ENCODE data around the gene AHCTF1. TPM values are rescaled to one million over a fixed set of nuclear protein-coding genes. Genes with fewer than 3 reads are reported as not detected.

The AHCTF1 gene
- total and polyA plus RNA-seq, 10 of the 15 experiments (the other 5 are each of a cell fraction or from before 2014, with no cell fraction given): 3.4 to 45.5 (median 17.8) TPM

DNA sequence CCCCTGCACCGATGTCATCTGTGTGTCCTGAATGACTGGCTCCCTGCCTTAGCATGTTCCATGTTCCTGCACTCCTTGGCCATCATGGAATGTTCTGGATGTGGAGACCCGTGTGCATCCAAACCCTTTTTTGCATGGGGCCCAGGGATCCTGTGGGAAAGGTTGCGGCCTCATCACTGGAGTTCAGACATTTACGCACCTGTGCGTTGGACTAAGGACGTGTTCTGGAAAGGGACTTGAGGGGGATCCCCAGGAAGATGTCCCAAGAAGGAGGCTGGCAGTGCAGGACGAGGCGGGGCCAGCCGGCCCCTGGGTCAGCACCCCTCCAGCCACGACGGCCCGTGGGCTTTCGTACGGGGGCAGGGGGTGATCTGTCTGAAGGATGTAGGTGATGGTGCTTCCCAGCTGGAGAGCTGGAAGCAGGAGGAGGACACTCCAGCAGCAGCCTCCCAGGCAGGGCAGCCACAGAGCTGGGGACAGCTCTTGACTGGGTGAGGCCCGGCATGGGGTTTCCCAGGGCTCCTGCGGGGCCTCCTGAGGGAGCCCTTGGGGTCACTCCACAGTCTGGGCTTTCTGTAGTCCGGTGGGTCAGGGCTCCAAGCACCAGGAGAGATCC, 140.3 kb downstream of the AHCTF1 start:
- SMC1A ChIA-PET (ENCODE audit: uncharacterized antibody, unreplicated experiment): no interaction called here
- intact Hi-C loops (cut with micrococcal nuclease; ENCODE audit: unreplicated experiment): no loop called here
- no peak for FAIRE-seq
- ATAC-seq: no peak
- Histone ChIP-seq H3K9ac (ENCODE audit: control insufficient read depth, insufficient read depth, low read length) (no peak overlapping the region), H3K9me3 (replicated peaks; ENCODE audit: control insufficient read depth, insufficient read depth, low read length) (no peaks in the 10 kb centered on the region), H4K20me1 (ENCODE audit: control insufficient read depth, insufficient read depth) (no peaks in the 10 kb centered on the region), H3K36me3 (ENCODE audit: control insufficient read depth in 2 of 2, insufficient read depth in 2 of 2, low read length in 1 of 2) (no peaks in the 10 kb centered on the region), H3K4me1 (ENCODE audit: control insufficient read depth, insufficient read depth, low read length) (no peaks in the 10 kb centered on the region), H3K4me3 (no peak overlapping the region), H3K79me2 (ENCODE audit: control insufficient read depth, insufficient read depth, low read length) (no peaks in the 10 kb centered on the region), H3K4me2 (ENCODE audit: control insufficient read depth, insufficient read depth) (no peak overlapping the region), H3K27me3 (replicated peaks in 1 of 2; ENCODE audit: control insufficient read depth in 2 of 2, insufficient read depth in 2 of 2, low read length in 1 of 2) (no peaks in the 10 kb centered on the region), H2AFZ (ENCODE audit: control insufficient read depth, low read depth, low read length) (no peak overlapping the region), H3K27ac (ENCODE audit: control insufficient read depth, insufficient read depth) (no peak overlapping the region)
- CTCF ChIA-PET: no interaction called here
- no peak for DNase-seq (ENCODE audit: low read depth, low spot score)
- BruUV-seq (replicated peaks): no TSS peak
- WGBS (ENCODE audit: insufficient coverage, insufficient replicate concordance, low lambda C conversion rate, missing lambda C conversion rate): 71% methylated on average over 17 of the region's 17 CpGs
- POLR2A ChIA-PET: no interaction called here
- in situ Hi-C loops (cut with MboI): no loop called here
- TF ChIP-seq TBL1XR1 (IDR thresholded peaks at IDR 0.05; ENCODE audit: low read depth, low read length): no peak
- RAD21 ChIA-PET (ENCODE audit: unreplicated experiment): no interaction called here

GRCh38 chr1:246790833-246791232, 140.9 kb downstream of the AHCTF1 start:
- FAIRE-seq (no peak), DNase-seq (ENCODE audit: low read depth, low spot score) (no peak), ATAC-seq (no peak)
- H3K4me1 ChIP-seq (ENCODE audit: control insufficient read depth, insufficient read depth, low read length): no peaks in the 10 kb centered on the region
- in situ Hi-C loops (cut with MboI): no loop called here
- no peak overlapping the region for H3K4me2 ChIP-seq (ENCODE audit: control insufficient read depth, insufficient read depth)
- no peaks in the 10 kb centered on the region for H3K36me3 ChIP-seq (ENCODE audit: control insufficient read depth in 2 of 2, insufficient read depth in 2 of 2, low read length in 1 of 2)
- 75% methylated on average over 19 of the region's 19 CpGs for WGBS (ENCODE audit: insufficient coverage, insufficient replicate concordance, low lambda C conversion rate, missing lambda C conversion rate)
- intact Hi-C loops (cut with micrococcal nuclease; ENCODE audit: unreplicated experiment): no loop called here
- CTCF ChIA-PET: no interaction called here
- BruUV-seq (replicated peaks): no TSS peak
- H2AFZ ChIP-seq (ENCODE audit: control insufficient read depth, low read depth, low read length): no peak overlapping the region
- no peaks in the 10 kb centered on the region for H3K27me3 ChIP-seq (replicated peaks in 1 of 2; ENCODE audit: control insufficient read depth in 2 of 2, insufficient read depth in 2 of 2, low read length in 1 of 2)
- no peaks in the 10 kb centered on the region for H4K20me1 ChIP-seq (ENCODE audit: control insufficient read depth, insufficient read depth)
- RAD21 ChIA-PET (ENCODE audit: unreplicated experiment): no interaction called here
- no peaks in the 10 kb centered on the region for H3K9me3 ChIP-seq (replicated peaks; ENCODE audit: control insufficient read depth, insufficient read depth, low read length)
- no peak overlapping the region for H3K27ac ChIP-seq (ENCODE audit: control insufficient read depth, insufficient read depth)
- SMC1A ChIA-PET (ENCODE audit: uncharacterized antibody, unreplicated experiment): no interaction called here
- no peak overlapping the region for H3K9ac ChIP-seq (ENCODE audit: control insufficient read depth, insufficient read depth, low read length)
- H3K79me2 ChIP-seq (ENCODE audit: control insufficient read depth, insufficient read depth, low read length): no peaks in the 10 kb centered on the region
- no peak overlapping the region for H3K4me3 ChIP-seq
- POLR2A ChIA-PET: no interaction called here
- TF ChIP-seq RCOR1 (conservative IDR thresholded peaks at IDR 0.05; ENCODE audit: low read depth, low read length): no peak
- no peak for TF ChIP-seq KLF5 (IDR thresholded peaks at IDR 0.05; ENCODE audit: partially characterized antibody)
- TF ChIP-seq IRF4 (IDR thresholded peaks at IDR 0.05; ENCODE audit: low read depth, low read length): no peak
- TF ChIP-seq RELA (IDR thresholded peaks at IDR 0.05; ENCODE audit: borderline replicate concordance, partially characterized antibody): no peak
- TF ChIP-seq ZZZ3 (IDR thresholded peaks at IDR 0.05; ENCODE audit: control insufficient read depth, insufficient read length, low read depth): no peak
- TF ChIP-seq CHD4 (IDR thresholded peaks at IDR 0.05): no peak
- no peak for TF ChIP-seq MAX (IDR thresholded peaks at IDR 0.05; ENCODE audit: low read depth, low read length)
- TF ChIP-seq STAT1 (conservative IDR thresholded peaks at IDR 0.05): no peak
- no peak for TF ChIP-seq SKIL (IDR thresholded peaks at IDR 0.05; ENCODE audit: low read depth, poor library complexity, severe bottlenecking)
- TF ChIP-seq FOS (IDR thresholded peaks at IDR 0.05; ENCODE audit: borderline replicate concordance, extremely low read depth, insufficient read length): no peak
- TF ChIP-seq NR2F1 (conservative IDR thresholded peaks at IDR 0.05): no peak
